ENCODE measurements around the gene CDH23.

The CDH23 gene

DNA sequence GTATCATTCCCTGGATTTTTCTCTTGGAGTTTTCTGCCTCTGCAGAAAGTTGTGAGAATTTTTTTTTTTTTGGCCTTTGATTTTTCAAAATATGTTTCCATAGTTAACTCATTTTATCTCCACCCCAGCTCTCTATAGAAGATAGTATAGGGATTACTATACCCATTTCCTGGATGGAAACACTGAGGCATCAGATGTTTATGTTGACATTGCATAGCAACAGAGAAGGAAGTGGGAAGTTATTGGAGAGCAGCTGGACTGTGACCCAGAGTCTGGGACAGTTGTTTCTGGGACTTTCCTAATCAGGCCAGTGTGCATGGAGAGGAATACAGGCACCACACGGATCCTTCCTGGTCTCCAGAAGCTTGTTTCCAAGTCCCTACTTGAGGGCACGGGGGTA is 158.0 kb downstream of the CDH23 start:
- no peak for TF ChIP-seq SIN3A (IDR thresholded peaks at IDR 0.05; ENCODE audit: borderline replicate concordance, insufficient read depth, low read length)
- no peak for TF ChIP-seq TAF1 (IDR thresholded peaks at IDR 0.05; ENCODE audit: borderline replicate concordance, insufficient read depth, low read length)
- TF ChIP-seq FOXP2 (optimal IDR thresholded peaks at IDR 0.05; ENCODE audit: borderline replicate concordance, extremely low read depth, extremely low read length, insufficient read depth), result no peak
- no peak for TF ChIP-seq POLR2AphosphoS5 (IDR thresholded peaks at IDR 0.05; ENCODE audit: low read depth, low read length)
- no peak for TF ChIP-seq REST (IDR thresholded peaks at IDR 0.05; ENCODE audit: insufficient read depth in 1 of 2, low read depth in 2 of 2, low read length in 2 of 2)

DNA sequence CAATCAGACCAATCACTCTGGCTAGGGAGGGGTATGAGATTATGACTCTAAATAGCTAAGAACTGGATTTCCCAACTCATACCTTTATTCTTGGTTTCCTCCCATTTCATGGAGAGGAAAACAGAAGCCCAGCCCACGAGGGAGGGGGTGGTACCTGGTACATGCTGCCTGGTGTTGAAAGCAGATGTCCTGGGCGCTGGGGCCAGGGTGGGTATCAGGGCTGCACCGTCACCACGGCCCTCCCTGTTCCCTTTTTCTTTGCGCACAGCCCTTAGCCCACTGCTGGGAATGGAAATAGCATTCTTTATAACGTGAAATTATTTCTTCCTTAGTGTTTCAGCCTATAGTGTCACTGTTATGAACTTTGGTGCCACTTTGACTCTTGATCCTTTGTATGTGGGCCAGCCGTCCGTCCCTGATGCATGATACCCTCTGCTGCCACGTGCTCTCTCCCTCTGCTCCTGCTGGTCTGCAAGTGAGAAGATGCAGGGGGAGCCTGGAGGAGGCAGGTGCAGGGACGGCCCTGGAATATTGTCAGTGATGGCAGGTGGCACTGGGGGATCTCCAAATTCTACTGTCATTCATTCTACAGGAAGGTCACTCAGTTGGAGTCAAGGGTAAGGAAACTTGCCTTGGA is 158.5 kb downstream of the CDH23 start:
- TF ChIP-seq FOXP2 (optimal IDR thresholded peaks at IDR 0.05; ENCODE audit: borderline replicate concordance, extremely low read depth, extremely low read length, insufficient read depth) (no peak), REST (IDR thresholded peaks at IDR 0.05; ENCODE audit: insufficient read depth in 1 of 2, low read depth in 2 of 2, low read length in 2 of 2) (no peak), POLR2AphosphoS5 (IDR thresholded peaks at IDR 0.05; ENCODE audit: low read depth, low read length) (no peak), SIN3A (IDR thresholded peaks at IDR 0.05; ENCODE audit: borderline replicate concordance, insufficient read depth, low read length) (no peak), TAF1 (IDR thresholded peaks at IDR 0.05; ENCODE audit: borderline replicate concordance, insufficient read depth, low read length) (no peak)

DNA sequence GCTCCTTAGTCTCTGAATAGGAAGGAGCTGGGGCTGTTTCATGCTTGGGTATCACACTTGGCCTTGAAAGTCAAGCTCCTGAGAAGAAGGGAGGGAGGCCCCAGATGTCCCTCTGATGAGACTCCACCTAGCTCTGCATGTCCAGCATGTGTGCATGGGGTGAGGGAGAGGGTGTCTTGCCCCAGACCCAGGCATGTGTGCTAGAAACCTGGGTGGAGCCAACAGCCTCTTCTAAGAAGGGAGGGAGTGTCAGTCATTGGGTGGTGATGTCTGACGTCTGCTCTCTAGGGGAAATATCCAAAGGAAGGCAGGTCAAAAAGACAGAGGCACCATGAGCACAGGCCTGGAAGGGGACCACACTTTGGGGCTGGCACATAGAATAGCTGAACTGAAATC is 159.0 kb downstream of the CDH23 start:
- no peak for TF ChIP-seq TAF1 (IDR thresholded peaks at IDR 0.05; ENCODE audit: borderline replicate concordance, insufficient read depth, low read length)
- no peak for TF ChIP-seq POLR2AphosphoS5 (IDR thresholded peaks at IDR 0.05; ENCODE audit: low read depth, low read length)
- TF ChIP-seq SIN3A (IDR thresholded peaks at IDR 0.05; ENCODE audit: borderline replicate concordance, insufficient read depth, low read length), result no peak
- TF ChIP-seq REST (IDR thresholded peaks at IDR 0.05; ENCODE audit: insufficient read depth in 1 of 2, low read depth in 2 of 2, low read length in 2 of 2), result no peak
- TF ChIP-seq FOXP2 (optimal IDR thresholded peaks at IDR 0.05; ENCODE audit: borderline replicate concordance, extremely low read depth, extremely low read length, insufficient read depth), result no peak

- TF ChIP-seq REST (IDR thresholded peaks at IDR 0.05; ENCODE audit: insufficient read depth in 1 of 2, low read depth in 2 of 2, low read length in 2 of 2) (no peak), POLR2AphosphoS5 (IDR thresholded peaks at IDR 0.05; ENCODE audit: low read depth, low read length) (no peak), SIN3A (IDR thresholded peaks at IDR 0.05; ENCODE audit: borderline replicate concordance, insufficient read depth, low read length) (no peak), FOXP2 (optimal IDR thresholded peaks at IDR 0.05; ENCODE audit: borderline replicate concordance, extremely low read depth, extremely low read length, insufficient read depth) (no peak)
These were observed 162.3 kb downstream of the CDH23 start for GRCh38 chr10:71558991-71559390.
